Measurements from ENCODE around the gene YIPF5.

YIPF5 gene

DNA sequence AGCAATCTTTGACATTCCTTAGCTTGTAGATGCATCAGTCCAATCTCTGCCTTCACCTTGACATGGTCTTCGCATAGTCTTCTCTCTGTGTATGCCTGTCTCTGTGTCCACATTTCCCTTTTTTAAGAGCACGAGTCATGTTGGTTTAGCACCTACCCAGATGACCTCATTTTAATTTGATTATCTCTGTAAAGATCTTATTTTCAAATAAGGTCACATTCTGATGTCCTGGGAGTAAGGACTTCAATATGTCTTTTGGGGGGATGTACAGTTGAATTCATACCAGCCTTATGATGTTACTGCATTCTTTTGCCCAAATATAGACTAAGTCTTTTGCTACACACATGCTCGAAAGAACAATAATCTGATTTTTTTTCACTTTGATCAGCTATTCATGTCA lies 7.1 kb upstream of the YIPF5 start:
- DNase-seq (ENCODE audit: low read depth), result no peak

DNA sequence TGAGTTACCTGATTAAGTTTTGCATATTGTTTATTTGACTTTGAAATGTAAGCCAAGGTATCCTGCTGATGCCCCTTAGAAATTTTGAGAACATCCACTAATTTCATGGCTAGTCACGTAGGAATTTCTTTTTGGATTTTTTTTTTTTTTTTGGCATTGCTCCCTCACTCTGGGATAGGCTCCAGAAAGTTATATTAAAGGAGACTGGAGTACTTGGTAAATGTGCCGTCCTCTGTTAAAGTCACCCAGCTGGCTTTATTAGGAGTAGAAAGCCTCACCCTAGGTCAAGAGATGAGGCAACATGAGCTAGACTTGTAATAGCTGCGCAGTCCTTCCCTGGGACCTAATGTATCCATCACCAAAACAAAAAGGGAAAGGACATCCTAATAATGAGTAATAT lies 3.3 kb upstream of the YIPF5 start:
- no peak for DNase-seq (ENCODE audit: low read depth)

DNA sequence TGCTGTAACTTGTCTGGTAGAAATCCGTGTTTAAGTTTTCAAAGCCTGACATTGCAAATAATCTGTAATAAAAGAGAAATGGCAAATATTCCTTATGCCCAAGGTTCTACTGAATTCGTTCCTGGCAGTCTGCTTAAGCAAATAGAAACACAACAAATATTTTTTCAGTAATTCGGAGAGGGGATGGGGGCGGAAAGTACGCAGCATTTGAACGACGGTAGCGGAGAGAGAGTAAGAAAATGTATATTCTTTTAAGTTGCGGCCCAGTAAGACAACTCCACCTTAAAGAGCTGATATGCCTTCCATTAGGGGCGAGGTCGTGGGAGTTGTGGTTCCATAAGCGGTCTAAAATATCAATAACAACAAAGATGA lies 569 bp downstream of the YIPF5 start:
- no peak for DNase-seq (ENCODE audit: low read depth)

DNA sequence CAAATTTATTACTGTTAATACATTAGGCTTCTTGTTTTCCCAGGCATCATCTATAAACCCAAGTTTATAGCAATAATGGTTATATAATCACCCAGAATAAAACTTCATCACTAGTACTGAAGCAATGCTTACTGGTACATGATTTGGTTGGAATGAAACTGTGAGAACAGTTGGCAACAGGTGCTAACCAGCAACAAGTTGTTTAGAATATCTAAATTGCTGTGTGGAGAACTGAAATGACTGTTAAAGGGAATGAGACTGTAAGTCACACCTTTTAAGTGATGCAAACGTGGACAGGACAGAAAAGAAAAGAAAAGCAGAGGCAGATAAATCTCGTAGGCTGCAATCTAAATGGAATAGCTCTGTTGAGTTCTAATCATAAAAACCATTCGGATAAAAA lies 2.5 kb downstream of the YIPF5 start:
- DNase-seq (ENCODE audit: low read depth), result no peak

DNA sequence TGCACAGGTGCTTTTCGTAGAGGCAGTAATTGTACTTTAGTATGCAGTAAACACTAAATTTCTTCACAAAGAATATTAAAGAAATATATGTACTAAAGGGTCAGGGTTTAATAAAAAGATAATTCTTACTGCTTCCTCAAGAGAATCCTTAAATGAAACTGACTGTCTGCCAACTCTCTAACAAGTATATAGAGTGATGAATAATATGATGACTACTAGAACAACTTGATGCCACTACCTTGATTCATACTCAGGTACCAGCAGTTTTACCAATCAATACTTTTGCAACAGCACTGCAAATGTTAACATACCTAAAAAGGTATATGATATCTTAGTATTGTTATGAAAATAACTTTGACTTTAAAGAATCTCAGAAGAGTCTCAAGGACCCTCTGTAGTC lies 3.8 kb downstream of the YIPF5 start:
- no peak for DNase-seq (ENCODE audit: low read depth)

DNA sequence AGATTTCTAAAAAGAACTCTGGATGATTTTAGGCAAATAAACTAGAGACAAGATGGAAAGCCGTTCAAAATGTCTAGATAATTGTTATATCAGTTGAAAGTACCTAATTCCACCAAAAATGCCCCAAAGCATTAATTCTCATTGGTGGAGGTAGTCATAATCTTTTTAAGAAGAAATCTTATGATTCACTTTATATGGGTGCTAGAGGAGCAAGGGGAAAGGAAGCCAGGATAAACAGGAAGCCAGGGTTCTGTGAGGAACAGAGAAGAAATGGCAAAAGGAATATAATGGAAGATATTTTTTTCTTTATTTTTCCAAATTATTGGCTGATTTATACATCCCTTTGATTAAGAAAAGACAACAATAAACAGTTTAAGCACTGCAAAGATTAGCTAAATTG lies 7.8 kb downstream of the YIPF5 start:
- no peak for DNase-seq (ENCODE audit: low read depth)

DNA sequence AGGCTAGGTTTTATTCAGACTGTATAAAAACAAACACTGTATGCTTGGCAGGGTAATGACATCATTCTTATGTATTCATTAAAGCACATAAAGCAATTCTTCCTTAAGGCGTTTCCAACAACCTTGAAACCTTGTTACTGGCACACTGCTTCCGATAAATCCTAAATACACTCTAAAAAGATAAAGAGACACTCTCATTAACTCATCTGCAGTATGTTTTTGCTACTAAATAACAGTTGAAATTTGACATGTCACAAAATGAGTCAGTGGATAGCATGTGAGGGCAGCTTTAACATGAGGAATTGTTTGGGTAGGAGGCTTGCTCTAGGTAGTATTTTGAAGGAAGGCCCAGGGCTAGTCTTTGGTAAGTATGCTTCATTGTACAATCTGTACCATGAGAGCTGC lies 13.7 kb downstream of the YIPF5 start:
- DNase-seq (ENCODE audit: low read depth), result no peak

DNA sequence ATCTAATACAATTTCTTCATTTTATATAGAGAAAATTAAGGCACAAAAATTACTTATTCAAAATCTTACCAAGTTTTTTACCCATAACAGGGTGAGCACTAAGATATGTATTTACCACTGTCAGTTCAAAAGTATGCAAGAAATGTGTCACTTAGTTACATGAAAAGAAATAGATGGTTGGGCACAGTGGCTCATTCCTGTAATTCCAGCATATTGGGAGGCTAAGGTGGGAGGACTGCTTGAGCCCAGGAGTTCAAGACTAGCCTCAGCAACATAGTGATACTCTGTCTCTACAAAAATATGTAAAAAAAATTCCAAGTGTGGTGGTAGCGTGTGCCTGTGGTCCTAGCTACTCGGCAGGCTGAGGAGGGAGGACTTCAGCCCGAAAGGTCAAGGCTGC lies 19.4 kb downstream of the YIPF5 start:
- DNase-seq (ENCODE audit: low read depth), result no peak

DNA sequence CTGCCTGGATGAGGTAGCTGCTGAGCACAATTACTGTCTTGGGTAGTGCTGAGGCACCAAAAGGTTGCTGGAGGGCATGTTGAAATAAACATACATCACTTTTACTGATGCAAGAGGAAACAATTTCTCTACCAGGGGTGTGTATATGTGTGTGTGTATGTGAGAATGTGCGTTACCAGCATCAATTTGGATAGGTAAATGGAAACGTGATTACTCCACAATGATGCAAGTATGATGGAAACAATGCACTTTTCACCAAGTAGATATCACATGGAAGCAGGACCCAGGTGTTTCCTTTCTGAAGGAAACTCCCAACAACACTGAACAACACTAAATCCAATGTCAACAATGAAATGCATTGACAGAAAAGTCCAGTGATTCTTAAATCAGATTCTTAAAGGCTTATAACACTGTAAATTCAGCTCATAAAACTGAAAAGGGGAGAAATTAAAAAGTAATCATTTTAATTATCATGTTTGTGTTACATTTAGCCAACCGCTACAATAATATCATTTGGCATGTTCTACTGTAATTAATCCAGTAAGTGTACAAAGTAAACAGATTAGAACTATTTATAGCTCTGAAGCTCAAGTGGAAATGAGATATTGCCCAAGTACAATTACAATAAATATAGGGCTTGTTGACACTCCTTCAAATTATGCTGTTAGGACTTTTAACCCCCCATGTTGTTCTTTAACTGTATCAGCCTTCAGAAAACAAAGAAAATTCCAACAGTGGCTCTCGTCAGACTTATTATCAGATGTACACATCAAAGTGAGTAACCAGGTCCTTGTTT lies 25.3 kb downstream of the YIPF5 start:
- DNase-seq (ENCODE audit: low read depth), result no peak

DNA sequence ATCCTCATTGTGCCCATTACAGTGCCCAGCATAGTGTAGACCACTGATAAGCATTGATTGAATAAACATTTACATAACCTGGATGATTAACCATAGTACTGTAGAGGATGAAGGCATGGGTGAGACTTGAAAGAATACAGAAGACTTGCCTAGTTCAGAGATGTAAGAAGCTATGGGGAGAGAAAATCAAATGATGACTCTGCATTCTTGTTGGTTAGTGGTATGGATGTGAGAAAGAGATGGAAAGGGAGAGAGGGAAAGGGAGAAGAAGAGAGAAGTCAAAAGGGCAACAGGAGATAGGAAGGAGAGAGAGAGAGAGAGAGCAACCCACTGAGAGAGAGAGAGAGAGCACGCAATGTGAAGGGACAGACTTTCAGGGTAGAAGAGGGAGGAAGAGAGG lies 26.8 kb downstream of the YIPF5 start:
- no peak for DNase-seq (ENCODE audit: low read depth)

DNA sequence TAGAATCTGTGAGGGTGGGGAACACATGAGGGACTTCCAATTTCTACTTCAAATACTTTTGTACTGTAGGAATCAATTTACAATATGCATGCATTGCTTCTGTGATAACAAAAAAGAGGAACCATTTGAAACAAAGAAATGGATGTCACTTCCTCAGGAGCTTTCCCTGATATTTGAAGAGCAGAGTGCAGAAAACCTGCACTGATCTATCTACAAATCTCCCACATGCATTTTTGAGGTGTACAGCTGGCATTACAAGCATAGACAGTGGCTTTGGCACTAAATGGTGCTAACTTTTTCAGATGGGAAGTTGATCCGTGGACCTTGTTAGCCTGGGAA lies 27.7 kb downstream of the YIPF5 start:
- DNase-seq (ENCODE audit: low read depth), result no peak

DNA sequence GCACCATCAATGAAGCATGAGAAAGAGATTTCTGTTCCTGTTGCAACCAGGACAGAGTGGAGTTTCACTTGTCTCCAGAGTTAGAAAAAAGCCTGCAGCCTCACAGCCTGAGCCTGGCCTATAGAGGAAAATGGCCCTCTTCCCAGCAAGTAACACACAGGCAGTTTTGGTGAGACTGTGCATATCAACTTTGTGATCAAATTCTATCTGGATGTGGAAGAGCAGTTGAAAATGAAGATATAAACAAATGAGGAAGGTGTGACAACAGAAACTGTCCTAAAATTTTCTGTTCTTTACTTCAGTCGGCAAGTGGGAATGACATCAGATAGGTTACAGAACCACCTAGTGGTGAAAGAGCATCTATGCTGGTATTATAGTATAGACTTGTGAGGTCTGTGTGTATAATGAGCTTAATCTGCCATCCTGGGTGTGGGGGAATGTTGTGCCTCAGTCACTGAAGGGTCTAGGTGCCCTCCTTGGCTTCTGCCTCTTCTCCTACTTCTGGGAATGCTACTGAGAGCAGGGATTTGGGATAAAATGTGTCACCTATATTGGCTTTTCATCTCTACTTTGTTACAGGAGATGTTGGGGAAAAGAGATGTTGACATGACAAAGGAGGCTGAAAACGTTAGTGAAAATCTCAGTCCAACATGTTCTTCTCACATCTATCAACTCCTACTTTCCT lies 28.2 kb downstream of the YIPF5 start:
- no peak for DNase-seq (ENCODE audit: low read depth)

DNA sequence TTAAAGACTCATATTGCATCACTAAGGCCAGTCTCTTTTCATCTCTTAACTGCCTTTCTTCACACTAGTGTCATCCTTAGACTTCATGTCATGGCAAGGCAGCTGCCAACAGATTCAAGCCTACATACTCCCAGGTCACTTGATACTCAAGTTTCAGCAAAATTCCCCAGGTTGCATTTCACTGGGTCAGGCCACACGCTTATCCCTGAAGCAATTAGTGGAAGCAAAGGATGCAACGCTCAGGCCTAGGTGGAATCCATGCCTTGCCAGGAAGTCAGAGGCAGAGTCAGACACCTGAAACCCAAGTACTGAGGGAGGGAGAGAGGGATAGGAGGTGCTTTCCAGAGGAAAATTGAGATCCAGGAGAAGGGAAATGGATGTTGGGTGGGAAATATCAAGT lies 28.9 kb downstream of the YIPF5 start:
- DNase-seq (ENCODE audit: low read depth), result no peak

DNA sequence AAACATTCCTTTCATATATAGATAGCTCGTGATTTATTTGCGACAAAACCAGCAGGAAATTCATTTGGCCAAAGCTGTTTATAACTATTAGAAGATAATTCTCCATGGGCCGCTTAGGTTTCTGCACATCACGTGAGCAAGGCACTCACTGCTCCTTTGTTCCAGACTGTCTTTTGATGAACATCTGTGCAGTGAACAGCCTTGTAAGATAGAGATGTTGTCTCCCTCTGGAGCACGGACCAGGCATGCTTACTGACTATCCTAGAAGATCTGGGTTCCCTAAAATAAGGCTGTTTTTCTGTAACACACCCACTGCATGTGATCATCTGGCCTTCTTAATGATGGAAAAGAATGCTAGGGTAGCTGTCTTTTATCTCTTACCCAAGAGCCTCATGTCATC lies 30.9 kb downstream of the YIPF5 start:
- DNase-seq (ENCODE audit: low read depth), result no peak

DNA sequence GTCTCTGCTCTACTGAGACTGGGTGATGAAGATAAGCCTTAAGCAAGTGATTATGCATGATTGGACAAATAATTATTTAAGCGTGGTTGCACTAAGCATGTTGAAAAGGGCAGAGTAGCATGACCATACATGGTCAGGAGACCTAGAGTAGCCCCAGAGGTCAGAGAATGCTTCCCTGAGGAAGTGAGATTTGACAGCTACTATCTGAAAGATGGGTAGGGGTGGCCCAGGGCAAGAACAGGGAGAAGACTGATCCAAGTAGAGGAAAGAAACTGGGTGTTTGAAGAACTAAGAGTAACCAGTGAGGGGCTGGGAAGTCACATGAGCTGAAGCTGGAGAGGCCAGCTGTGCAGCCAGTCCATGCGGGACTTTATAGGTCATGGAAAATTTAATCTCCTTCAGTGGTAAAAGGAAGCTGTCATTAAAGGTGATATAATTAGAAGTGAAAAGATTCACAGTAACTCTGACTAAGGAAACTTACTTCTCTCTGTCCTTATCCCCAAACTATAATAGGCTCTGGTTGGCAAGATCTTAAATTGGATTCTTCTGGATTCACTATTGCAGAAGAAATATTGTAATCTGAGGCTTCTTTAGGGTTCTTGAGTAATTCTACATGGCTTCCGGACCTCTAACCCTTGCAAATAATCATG lies 35.2 kb downstream of the YIPF5 start:
- DNase-seq (ENCODE audit: low read depth), result no peak

DNA sequence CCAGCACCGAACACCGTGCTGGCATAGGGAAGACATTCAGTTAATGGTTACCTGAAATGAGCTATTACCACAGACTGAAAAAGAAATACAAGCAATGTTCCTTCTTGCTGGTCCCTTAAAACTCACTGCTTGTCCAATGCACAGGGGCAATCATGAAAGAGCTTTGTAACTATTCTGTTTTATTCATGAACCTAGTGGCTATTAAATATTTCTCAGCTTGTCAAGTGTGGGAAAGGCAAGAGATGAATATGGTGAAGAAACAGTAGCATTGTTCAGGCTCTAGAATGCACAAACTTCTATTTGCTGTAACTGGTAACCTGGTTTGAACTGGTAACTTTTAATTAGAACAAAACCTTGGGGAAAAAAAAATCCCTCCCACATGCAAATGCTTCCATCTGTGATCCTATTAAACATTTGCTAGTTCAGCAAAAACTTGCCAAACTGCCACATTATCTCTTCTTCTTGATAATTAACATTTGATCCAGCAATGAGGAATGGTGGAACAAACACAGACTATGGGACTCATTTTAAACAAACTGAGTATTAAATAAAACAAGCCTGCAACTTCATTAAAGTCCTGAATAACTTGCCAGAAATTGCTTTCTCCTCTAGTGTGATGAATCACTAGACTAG lies 36.1 kb downstream of the YIPF5 start:
- no peak for DNase-seq (ENCODE audit: low read depth)

DNA sequence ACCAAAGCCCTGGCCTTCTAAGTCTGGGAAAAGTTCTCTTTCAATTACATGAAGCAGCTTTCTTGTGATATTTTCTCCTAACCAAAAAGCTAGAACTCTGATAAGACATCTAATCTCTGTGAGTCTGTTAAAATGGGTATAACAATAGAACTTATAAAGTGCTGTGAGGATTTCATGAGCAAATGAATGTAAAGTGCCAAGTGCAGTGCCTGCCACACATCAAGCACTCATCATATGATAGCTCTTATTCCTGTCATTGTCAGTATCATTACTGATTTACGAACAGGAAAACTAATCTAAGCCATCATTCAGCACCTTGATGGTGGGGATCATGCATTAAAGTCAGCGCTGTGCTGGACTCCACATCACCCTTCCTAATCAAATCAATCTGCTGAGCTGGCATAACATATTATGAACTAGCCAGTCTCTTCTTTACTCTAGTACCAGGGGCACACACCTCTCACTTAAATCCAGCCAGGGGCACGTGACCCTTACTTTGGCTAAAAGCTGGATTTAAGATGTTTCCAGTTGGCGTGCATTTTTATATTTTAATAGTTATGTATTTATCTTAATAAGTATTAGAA lies 37.3 kb downstream of the YIPF5 start:
- DNase-seq (ENCODE audit: low read depth), result no peak

DNA sequence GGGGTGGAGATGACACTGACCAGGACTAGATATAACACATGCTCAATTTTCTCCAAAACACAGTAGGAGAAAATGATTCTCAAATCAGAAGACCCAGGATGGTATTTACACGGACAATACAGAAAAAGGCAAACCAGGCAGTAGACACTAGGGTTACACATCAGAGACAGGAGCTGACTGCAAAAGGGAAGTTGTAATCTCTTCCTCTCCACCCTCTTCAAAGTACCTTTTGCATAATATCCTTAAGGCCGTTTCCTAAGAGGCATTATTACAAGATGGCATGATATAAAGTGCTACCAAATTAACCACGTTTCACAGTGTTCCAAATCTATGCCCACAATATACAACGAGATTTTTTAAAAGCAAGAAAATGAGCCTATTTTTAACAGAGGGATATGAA lies 39.2 kb downstream of the YIPF5 start:
- no peak for DNase-seq (ENCODE audit: low read depth)

DNA sequence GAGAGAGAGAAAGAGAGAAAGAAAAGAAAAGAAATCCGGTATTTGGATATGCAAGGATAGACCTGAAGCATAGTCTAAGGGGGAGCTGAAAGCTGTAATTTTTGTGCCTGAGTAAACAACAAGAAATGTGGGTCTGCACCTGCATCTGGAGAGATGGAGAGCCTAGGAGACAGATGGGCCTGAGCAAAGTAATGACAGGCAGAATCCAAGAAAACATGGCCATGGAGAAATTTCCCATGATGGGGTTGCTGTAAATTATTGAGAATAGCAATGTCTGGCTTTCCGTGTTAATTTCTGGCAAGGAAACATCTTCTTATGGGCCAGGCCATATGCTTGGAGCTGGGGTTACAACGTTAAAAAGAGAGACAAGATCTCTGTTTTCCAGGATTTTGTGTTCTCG lies 40.2 kb downstream of the YIPF5 start:
- DNase-seq (ENCODE audit: low read depth), result no peak

DNA sequence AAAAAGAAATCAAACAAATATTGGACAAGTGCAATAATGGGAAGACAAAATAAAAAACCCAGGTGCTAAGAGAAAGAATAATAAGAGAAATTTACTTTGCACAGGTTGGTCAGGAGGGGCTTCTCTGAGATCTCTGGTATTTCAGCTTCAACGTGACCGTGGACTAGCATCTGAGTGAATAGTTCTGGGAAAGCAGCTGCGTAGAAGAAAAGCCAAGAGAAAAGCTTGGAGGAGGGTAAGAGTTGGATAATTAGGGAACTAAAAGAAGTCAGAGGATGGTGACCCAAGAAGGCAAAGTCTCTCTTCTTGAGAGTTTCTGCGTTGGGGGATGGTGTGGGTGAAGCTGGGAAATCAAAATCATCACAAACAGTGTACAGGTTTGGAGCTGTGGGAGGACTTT lies 41.6 kb downstream of the YIPF5 start:
- no peak for DNase-seq (ENCODE audit: low read depth)

DNA sequence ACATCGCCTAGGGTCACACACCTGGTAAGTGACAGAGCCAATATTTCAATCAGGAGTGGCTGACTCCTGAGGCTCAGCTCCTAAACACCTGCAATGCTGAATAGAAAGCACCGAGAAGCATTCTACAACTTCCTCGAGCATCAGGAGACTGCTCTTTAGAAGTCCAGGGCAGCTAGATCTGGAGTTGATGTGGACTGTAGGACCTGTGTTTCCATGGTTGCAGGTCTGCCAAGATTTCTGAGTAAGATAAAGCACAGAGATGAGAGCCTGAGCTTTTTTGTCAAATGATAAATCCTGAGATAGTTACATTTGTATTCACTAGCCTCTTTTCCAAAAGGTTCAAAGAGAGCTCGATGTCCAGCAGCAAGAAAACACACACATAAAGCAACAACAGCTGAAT lies 43.8 kb downstream of the YIPF5 start:
- DNase-seq (ENCODE audit: low read depth), result no peak

DNA sequence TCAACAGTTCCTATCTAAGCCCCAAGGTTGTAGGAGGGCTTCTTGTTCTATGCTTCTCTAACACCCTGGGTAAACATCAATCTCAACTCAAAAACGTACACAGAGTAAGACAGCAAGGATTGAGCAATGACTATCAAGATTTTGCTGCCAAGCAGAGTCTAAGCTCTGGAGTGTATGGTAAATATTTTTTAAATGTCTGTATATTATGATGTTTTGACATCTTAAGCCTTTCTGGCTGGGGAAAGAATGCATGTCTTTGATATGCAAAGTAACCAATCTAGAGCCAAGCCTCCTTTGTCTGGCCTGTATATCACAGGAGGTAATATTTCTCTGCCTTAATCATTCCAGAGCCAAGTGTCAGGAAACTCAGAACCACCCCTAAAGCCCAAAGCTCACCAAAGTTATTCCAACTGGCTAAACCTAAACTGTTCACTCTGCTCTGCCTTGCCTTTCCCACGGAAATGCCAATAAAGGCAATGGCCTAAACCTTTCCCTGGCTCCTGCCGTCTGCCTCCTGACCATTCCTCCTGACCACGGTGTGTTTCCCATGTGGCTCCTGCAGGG lies 45.2 kb downstream of the YIPF5 start:
- DNase-seq (ENCODE audit: low read depth), result no peak
